ENCODE data around the gene LCLAT1.
"Not testable (repeated sequence)": the region's sequence is repeated elsewhere in the genome, so short reads cannot be mapped to it uniquely, and the experiment has no call there.

Gene LCLAT1

GRCh38 chr2:30511122-30512083, 64.4 kb downstream of the LCLAT1 start:
- peaks cover 15% of the 10 kb centered on the region for H3K4me1 ChIP-seq (ENCODE audit: insufficient read depth, low read length)
- no peaks in the 10 kb centered on the region for H3K36me3 ChIP-seq (ENCODE audit: insufficient read depth, low read depth, low read length)

GRCh38 chr2:30512243-30512886, 65.3 kb downstream of the LCLAT1 start:
- no peaks in the 10 kb centered on the region for H3K27me3 ChIP-seq (ENCODE audit: insufficient read depth, low read length)
- H3K36me3 ChIP-seq (ENCODE audit: insufficient read depth, low read depth, low read length): no peaks in the 10 kb centered on the region
- H3K9ac ChIP-seq (ENCODE audit: low read depth, low read length): no peak overlapping the region
- H3K4me1 ChIP-seq (ENCODE audit: insufficient read depth, low read length): peaks cover 15% of the 10 kb centered on the region
- 0 out of 2 replicates have a peak, but pooled peaks cover 5% of the 10 kb centered on the region for H3K9me3 ChIP-seq (ENCODE audit: insufficient read depth, low read depth, low read length)
- H3K4me3 ChIP-seq (ENCODE audit: low read length): no peak overlapping the region
- no peak overlapping the region for H3K27ac ChIP-seq (ENCODE audit: low read length)

More at GRCh38 chr2:30511122-30512083, 64.4 kb downstream of the LCLAT1 start:
- Histone ChIP-seq H3K9me3 (ENCODE audit: insufficient read depth, low read depth, low read length) (0 out of 2 replicates have a peak, but pooled peaks cover 5% of the 10 kb centered on the region), H3K4me3 (ENCODE audit: low read length) (no peak overlapping the region), H3K9ac (ENCODE audit: low read depth, low read length) (no peak overlapping the region), H3K27ac (ENCODE audit: low read length) (no peak overlapping the region), H3K27me3 (ENCODE audit: insufficient read depth, low read length) (no peaks in the 10 kb centered on the region)

GRCh38 chr2:30513649-30514048, 66.6 kb downstream of the LCLAT1 start:
- H3K9me3 ChIP-seq (ENCODE audit: insufficient read depth, low read depth, low read length); H3K36me3 ChIP-seq (ENCODE audit: insufficient read depth, low read depth, low read length); H3K9ac ChIP-seq (ENCODE audit: low read depth, low read length); H3K27me3 ChIP-seq (ENCODE audit: insufficient read depth, low read length); H3K27ac ChIP-seq (ENCODE audit: low read length); H3K4me3 ChIP-seq (ENCODE audit: low read length): not testable (repeated sequence)
- peaks cover 15% of the 10 kb centered on the region for H3K4me1 ChIP-seq (ENCODE audit: insufficient read depth, low read length)

- H3K36me3 ChIP-seq (ENCODE audit: insufficient read depth, low read depth, low read length): peaks cover 7% of the 10 kb centered on the region; the same call in 1 of the 2 replicates
- no peak overlapping the region for H3K27ac ChIP-seq (ENCODE audit: low read length)
- H3K4me1 ChIP-seq (ENCODE audit: insufficient read depth, low read length): peaks cover 15% of the 10 kb centered on the region
- H3K27me3 ChIP-seq (ENCODE audit: insufficient read depth, low read length): no peaks in the 10 kb centered on the region
- H3K4me3 ChIP-seq (ENCODE audit: low read length): 0 out of 2 replicates have a peak overlapping the region, but pooled peaks have one; percentile 13
- H3K9ac ChIP-seq (ENCODE audit: low read depth, low read length): 0 out of 2 replicates have a peak overlapping the region, but pooled peaks have one; percentile 14
- peaks cover 6% of the 10 kb centered on the region for H3K9me3 ChIP-seq (ENCODE audit: insufficient read depth, low read depth, low read length)
These were observed 67.2 kb downstream of the LCLAT1 start for GRCh38 chr2:30514134-30514847.

GRCh38 chr2:30514848-30515435, 67.9 kb downstream of the LCLAT1 start:
- Histone ChIP-seq H3K36me3 (ENCODE audit: insufficient read depth, low read depth, low read length) (peaks cover 13% of the 10 kb centered on the region), H3K4me3 (ENCODE audit: low read length) (no peak overlapping the region), H3K27me3 (ENCODE audit: insufficient read depth, low read length) (no peaks in the 10 kb centered on the region), H3K9ac (ENCODE audit: low read depth, low read length) (0 out of 2 replicates have a peak overlapping the region, but pooled peaks have one; percentile 14), H3K4me1 (ENCODE audit: insufficient read depth, low read length) (peaks cover 15% of the 10 kb centered on the region), H3K27ac (ENCODE audit: low read length) (no peak overlapping the region), H3K9me3 (ENCODE audit: insufficient read depth, low read depth, low read length) (peaks cover 9% of the 10 kb centered on the region)

- H3K9me3 ChIP-seq (ENCODE audit: insufficient read depth, low read depth, low read length): peaks cover 9% of the 10 kb centered on the region
- H3K4me1 ChIP-seq (ENCODE audit: insufficient read depth, low read length): peaks cover 15% of the 10 kb centered on the region
- no peak overlapping the region for H3K9ac ChIP-seq (ENCODE audit: low read depth, low read length)
- no peak overlapping the region for H3K27ac ChIP-seq (ENCODE audit: low read length)
- peaks cover 14% of the 10 kb centered on the region for H3K36me3 ChIP-seq (ENCODE audit: insufficient read depth, low read depth, low read length)
- no peak overlapping the region for H3K4me3 ChIP-seq (ENCODE audit: low read length)
- H3K27me3 ChIP-seq (ENCODE audit: insufficient read depth, low read length): no peaks in the 10 kb centered on the region
These were observed 69.1 kb downstream of the LCLAT1 start for GRCh38 chr2:30516166-30516565.

- Histone ChIP-seq H3K4me3 (ENCODE audit: low read length) (no peak overlapping the region), H3K9ac (ENCODE audit: low read depth, low read length) (no peak overlapping the region), H3K9me3 (ENCODE audit: insufficient read depth, low read depth, low read length) (peaks cover 9% of the 10 kb centered on the region), H3K27me3 (ENCODE audit: insufficient read depth, low read length) (no peaks in the 10 kb centered on the region), H3K36me3 (ENCODE audit: insufficient read depth, low read depth, low read length) (peaks cover 14% of the 10 kb centered on the region), H3K4me1 (ENCODE audit: insufficient read depth, low read length) (no peaks in the 10 kb centered on the region; the same call in 1 of the 2 replicates), H3K27ac (ENCODE audit: low read length) (no peak overlapping the region)
These were observed 72.8 kb downstream of the LCLAT1 start for GRCh38 chr2:30519796-30520195.

- Histone ChIP-seq H3K4me3 (ENCODE audit: low read length) (no peak overlapping the region), H3K4me1 (ENCODE audit: insufficient read depth, low read length) (no peaks in the 10 kb centered on the region), H3K9ac (ENCODE audit: low read depth, low read length) (no peak overlapping the region), H3K9me3 (ENCODE audit: insufficient read depth, low read depth, low read length) (peaks cover 9% of the 10 kb centered on the region), H3K27me3 (ENCODE audit: insufficient read depth, low read length) (no peaks in the 10 kb centered on the region), H3K27ac (ENCODE audit: low read length) (no peak overlapping the region), H3K36me3 (ENCODE audit: insufficient read depth, low read depth, low read length) (peaks cover 14% of the 10 kb centered on the region)
These were observed 75.4 kb downstream of the LCLAT1 start for GRCh38 chr2:30522421-30522820.

GRCh38 chr2:30527411-30527810, 80.4 kb downstream of the LCLAT1 start:
- H3K9me3 ChIP-seq (ENCODE audit: insufficient read depth, low read depth, low read length): no peaks in the 10 kb centered on the region
- H3K27me3 ChIP-seq (ENCODE audit: insufficient read depth, low read length): no peaks in the 10 kb centered on the region
- no peaks in the 10 kb centered on the region for H3K4me1 ChIP-seq (ENCODE audit: insufficient read depth, low read length)
- no peak overlapping the region for H3K4me3 ChIP-seq (ENCODE audit: low read length)
- H3K27ac ChIP-seq (ENCODE audit: low read length): no peak overlapping the region
- H3K36me3 ChIP-seq (ENCODE audit: insufficient read depth, low read depth, low read length): no peaks in the 10 kb centered on the region
- H3K9ac ChIP-seq (ENCODE audit: low read depth, low read length): no peak overlapping the region

- Histone ChIP-seq H3K4me3 (ENCODE audit: low read length) (no peak overlapping the region), H3K9ac (ENCODE audit: low read depth, low read length) (no peak overlapping the region), H3K27ac (ENCODE audit: low read length) (no peak overlapping the region), H3K4me1 (ENCODE audit: insufficient read depth, low read length) (no peaks in the 10 kb centered on the region), H3K27me3 (ENCODE audit: insufficient read depth, low read length) (no peaks in the 10 kb centered on the region), H3K36me3 (ENCODE audit: insufficient read depth, low read depth, low read length) (no peaks in the 10 kb centered on the region; the same call in 1 of the 2 replicates), H3K9me3 (ENCODE audit: insufficient read depth, low read depth, low read length) (no peaks in the 10 kb centered on the region)
These were observed 80.8 kb downstream of the LCLAT1 start for GRCh38 chr2:30527859-30528258.

GRCh38 chr2:30530346-30530745, 83.3 kb downstream of the LCLAT1 start:
- peaks cover 15% of the 10 kb centered on the region for H3K36me3 ChIP-seq (ENCODE audit: insufficient read depth, low read depth, low read length)
- no peaks in the 10 kb centered on the region for H3K4me1 ChIP-seq (ENCODE audit: insufficient read depth, low read length)
- no peak overlapping the region; the same call in 1 of the 2 replicates for H3K9ac ChIP-seq (ENCODE audit: low read depth, low read length)
- no peak overlapping the region for H3K27ac ChIP-seq (ENCODE audit: low read length)
- no peak overlapping the region for H3K4me3 ChIP-seq (ENCODE audit: low read length)
- H3K9me3 ChIP-seq (ENCODE audit: insufficient read depth, low read depth, low read length): no peaks in the 10 kb centered on the region
- no peaks in the 10 kb centered on the region for H3K27me3 ChIP-seq (ENCODE audit: insufficient read depth, low read length)
